CD4-positive, alpha-beta T cell (primary cell): ENCODE results near the gene MVP. TPM values are rescaled to one million over a fixed set of nuclear protein-coding genes. Genes with fewer than 3 reads are reported as not detected.

ENCODE experiments used
- ATAC-seq: fragments of 200-7000 bp; cut with Tn5 transposase; one replicate; pipeline ENCODE4 v1.10.0; 2022; ENCODE audit warnings: mild to moderate bottlenecking; ENCODE audit not compliant: poor library complexity
- CTCF ChIA-PET: fragments of 350-600 bp; sonication (Branson Sonifier 250); formaldehyde crosslinking; loops from one replicate; lab custom pipeline; 2021; ENCODE audit warnings: antibody characterized with exemption, inconsistent platforms; lab: Charles Lee
- POLR2A ChIA-PET: fragments of 350-600 bp; sonication (Branson Sonifier 250); formaldehyde crosslinking; loops from one replicate; lab custom pipeline; 2021; ENCODE audit warnings: antibody characterized with exemption, inconsistent platforms; lab: Charles Lee
- DNase-seq, 14 experiments: peaks; one replicate each; pipeline ENCODE4 v3.0.0-alpha.2; 2013 to 2020; ENCODE audit warnings: mixed read lengths in 2 of 14
- H3K27ac ChIP-seq, 2 donors: one replicate each; pipeline versions ENCODE4 v1.5.1 to v1.7.0; 2013; ENCODE audit warnings: low read length in 2 of 2, low read depth in 1 of 2, mild to moderate bottlenecking in 1 of 2
- H3K27me3 ChIP-seq, 2 experiments: 1 replicate in 1 of 2; 2 replicates in 1 of 2; pipeline versions ENCODE4 v1.6.1 to v1.7.0; 2013; ENCODE audit warnings: low read length in 2 of 2, control low read depth in 1 of 2, mild to moderate bottlenecking in 1 of 2, moderate library complexity in 1 of 2; ENCODE audit not compliant: insufficient read depth in 2 of 2, control insufficient read depth in 1 of 2
- H3K36me3 ChIP-seq: one replicate; pipeline ENCODE4 v1.6.1; 2013; ENCODE audit warnings: low read length, control low read depth; ENCODE audit not compliant: insufficient read depth
- H3K4me1 ChIP-seq: one replicate; pipeline ENCODE4 v1.6.1; 2013; ENCODE audit warnings: low read length, control low read depth; ENCODE audit not compliant: insufficient read depth
- H3K4me3 ChIP-seq: one replicate; pipeline ENCODE4 v1.5.1; 2013; ENCODE audit warnings: mild to moderate bottlenecking, low read length, moderate library complexity
- H3K9me3 ChIP-seq, 2 experiments: 1 replicate in 1 of 2; 2 replicates in 1 of 2; pipeline versions ENCODE4 v1.6.1 to v1.7.0; 2013; ENCODE audit warnings: low read length in 2 of 2, mild to moderate bottlenecking in 2 of 2, control low read depth in 1 of 2, moderate library complexity in 1 of 2; ENCODE audit not compliant: control insufficient read depth in 1 of 2, insufficient read depth in 1 of 2
- H3K27ac Mint-ChIP-seq: one replicate; pipeline ENCODE4 v1.8.0; 2020; ENCODE audit warnings: mixed read lengths
- H3K27me3 Mint-ChIP-seq: one replicate; pipeline ENCODE4 v1.8.0; 2021; ENCODE audit warnings: mixed read lengths
- H3K36me3 Mint-ChIP-seq: one replicate; pipeline ENCODE4 v1.8.0; 2021; ENCODE audit warnings: low read depth, mixed read lengths
- H3K4me1 Mint-ChIP-seq: one replicate; pipeline ENCODE4 v1.8.0; 2021; ENCODE audit warnings: low read depth, mixed read lengths
- H3K4me3 Mint-ChIP-seq: one replicate; pipeline ENCODE4 v1.8.0; 2020; ENCODE audit warnings: mild to moderate bottlenecking, mixed read lengths
- H3K9me3 Mint-ChIP-seq: one replicate; pipeline ENCODE4 v1.8.0; 2020; ENCODE audit warnings: mixed read lengths
- CTCF ChIP-seq: fragments of 200-600 bp; IDR thresholded peaks from one replicate; pipeline ENCODE4 v1.8.0; 2022; ENCODE audit warnings: antibody characterized with exemption, mild to moderate bottlenecking
- intact Hi-C, 2 experiments: fragments of 100-400 bp; cut with DNase I in 1 of 2; cut with micrococcal nuclease in 1 of 2; formaldehyde crosslinking; loops; one replicate each; pipeline versions ENCODE4 v1.15.1 to v1.9.0; 2023 to 2025; cut with DNase I, micrococcal nuclease
- total RNA-seq, 174 experiments: library from RNA in 2 of 174; stranded (reverse) in 2 of 174; gene quantifications; one replicate each; pipeline ENCODE4 v1.2.3 and lab custom pipeline; 2021 to 2026

The MVP gene
- total RNA-seq, 2 experiments from 2014 or later, result 115 to 118 TPM

- ChIA-PET POLR2A (interaction anchor here (1.3 kb wide), 2 partner anchors 13 to 147 kb away, joined by 3 to 10 read pairs; partner anchors contain the start of gene CDIPT), CTCF (no interaction called here)
- ATAC-seq (no peak), DNase-seq (peak in 1 of 14 experiments; percentile 12)
- peak overlapping the region; percentile 45 for H3K4me3 ChIP-seq
- H3K9me3 ChIP-seq, result peaks cover 0 to 10% of the 10 kb centered on the region in 2 experiments
- Mint-ChIP-seq H3K27me3 (peaks cover 27% of the 10 kb centered on the region), H3K27ac (no peak overlapping the region), H3K36me3 (no peaks in the 10 kb centered on the region), H3K9me3 (no peaks in the 10 kb centered on the region), H3K4me3 (peak overlapping the region; percentile 54), H3K4me1 (peaks cover 18% of the 10 kb centered on the region)
- TF ChIP-seq CTCF, result no peak
- intact Hi-C loops, result no loop called here
- peaks cover 20% of the 10 kb centered on the region for H3K4me1 ChIP-seq
- peaks cover 23 to 28% of the 10 kb centered on the region in 2 experiments for H3K27me3 ChIP-seq
- H3K36me3 ChIP-seq, result no peaks in the 10 kb centered on the region
- no peak overlapping the region for H3K27ac ChIP-seq
Observed at GRCh38 chr16:29876217-29876593, 55.9 kb downstream of the MVP start.

- H3K4me1 Mint-ChIP-seq, result peaks cover 18% of the 10 kb centered on the region
- intact Hi-C loops, result no loop called here
- Histone ChIP-seq H3K27ac (no peak overlapping the region), H3K4me3 (peak overlapping the region; percentile 45), H3K9me3 (peaks cover 0 to 10% of the 10 kb centered on the region in 2 experiments), H3K36me3 (no peaks in the 10 kb centered on the region), H3K27me3 (peaks cover 23 to 29% of the 10 kb centered on the region in 2 experiments), H3K4me1 (peaks cover 20% of the 10 kb centered on the region)
- peak overlapping the region; percentile 89 for H3K4me3 Mint-ChIP-seq
- H3K27ac Mint-ChIP-seq, result no peak overlapping the region
- peaks cover 29% of the 10 kb centered on the region for H3K27me3 Mint-ChIP-seq
- ATAC-seq, result peak; percentile 40
- DNase-seq, result peak in 12 of 14 experiments; percentile 12 to 59 (median 26)
- TF ChIP-seq CTCF, result no peak
- H3K36me3 Mint-ChIP-seq, result no peaks in the 10 kb centered on the region
- ChIA-PET CTCF (interaction anchor here (2.3 kb wide), 1 partner anchor 28 kb away, joined by 7 read pairs; no protein-coding TSS in a partner anchor), POLR2A (interaction anchor here (1.3 kb wide), 2 partner anchors 13 to 147 kb away, joined by 3 to 10 read pairs; partner anchors contain the start of gene CDIPT)
- no peaks in the 10 kb centered on the region for H3K9me3 Mint-ChIP-seq
Observed at GRCh38 chr16:29876594-29877249, 56.5 kb downstream of the MVP start.

- Histone ChIP-seq H3K4me3 (peak overlapping the region; percentile 45), H3K36me3 (no peaks in the 10 kb centered on the region), H3K9me3 (peaks cover 0 to 10% of the 10 kb centered on the region in 2 experiments), H3K27ac (no peak overlapping the region), H3K4me1 (peaks cover 20% of the 10 kb centered on the region), H3K27me3 (peaks cover 23 to 29% of the 10 kb centered on the region in 2 experiments)
- DNase-seq, result peak in 11 of 14 experiments; percentile 18 to 77 (median 38)
- Mint-ChIP-seq H3K27ac (no peak overlapping the region), H3K27me3 (peaks cover 29% of the 10 kb centered on the region), H3K36me3 (no peaks in the 10 kb centered on the region), H3K4me3 (peak overlapping the region; percentile 89), H3K9me3 (no peaks in the 10 kb centered on the region), H3K4me1 (peaks cover 18% of the 10 kb centered on the region)
- CTCF ChIA-PET, result interaction anchor here (2.3 kb wide), 1 partner anchor 29 kb away, joined by 7 read pairs; no protein-coding TSS in a partner anchor
- POLR2A ChIA-PET, result interaction anchor here (1.3 kb wide), 2 partner anchors 14 to 148 kb away, joined by 3 to 10 read pairs; partner anchors contain the start of gene CDIPT
- intact Hi-C loops, result no loop called here
- ATAC-seq, result peak; percentile 66
- TF ChIP-seq CTCF, result no peak
Observed at GRCh38 chr16:29877266-29877961, 57.2 kb downstream of the MVP start.
